Psoas muscle (tissue), 8 donors: Measurements from ENCODE around the gene PTPRR. TPM values are rescaled to one million over a fixed set of nuclear protein-coding genes. Genes with fewer than 3 reads are reported as not detected.
A peak's percentile ranks its signal among the peaks of the same experiment; 100 is the strongest.

Experiments
- ATAC-seq, 4 donors: fragments of 200-7000 bp; cut with Tn5 transposase; one replicate each; pipeline ENCODE4 v1.9.1; 2020; ENCODE audit warnings: moderate library complexity in 3 of 4, mild to moderate bottlenecking in 2 of 4
- DNase-seq, 2 donors: peaks; one replicate each; pipeline ENCODE4 v3.0.0-alpha.2; 2020
- H3K27ac ChIP-seq: fragments of 200-600 bp; one replicate; pipeline ENCODE4 v1.8.0; 2022
- H3K27me3 ChIP-seq, 3 donors: fragments of 200-600 bp in 1 of 3; one replicate each; pipeline versions ENCODE4 v1.6.1 to v1.8.0; 2013 to 2022; ENCODE audit warnings: low read length in 2 of 3, mild to moderate bottlenecking in 2 of 3, moderate library complexity in 1 of 3; ENCODE audit not compliant: insufficient read depth in 3 of 3
- H3K36me3 ChIP-seq, 2 donors: fragments of 200-600 bp in 1 of 2; one replicate each; pipeline versions ENCODE4 v1.6.1 to v1.8.0; 2013 to 2022; ENCODE audit warnings: low read depth in 1 of 2, mild to moderate bottlenecking in 1 of 2, moderate library complexity in 1 of 2; ENCODE audit not compliant: insufficient read depth in 1 of 2
- H3K4me1 ChIP-seq: fragments of 200-600 bp; one replicate; pipeline ENCODE4 v1.8.0; 2022
- H3K4me3 ChIP-seq: fragments of 200-600 bp; one replicate; pipeline ENCODE4 v1.8.0; 2022; ENCODE audit warnings: mild to moderate bottlenecking
- H3K9me3 ChIP-seq: fragments of 200-600 bp; one replicate; pipeline ENCODE4 v1.8.0; 2022
- CTCF ChIP-seq: fragments of 200-600 bp; IDR thresholded peaks from one replicate; pipeline ENCODE4 v1.8.0; 2022; ENCODE audit warnings: antibody characterized with exemption
- WGBS, 3 donors: extraction: QIAGEN DNeasy Blood & Tissue Kit; methylation state at CpG; one replicate each; pipeline versions ENCODE4 v1.1.6 to v1.1.7; 2013; 5-methylcytosine and 5-hydroxymethylcytosine counted together
- intact Hi-C, 2 donors: fragments of 100-400 bp; cut with DNase I; formaldehyde crosslinking; loops; one replicate each; pipeline versions ENCODE4 v1.11.0 to v1.14.2; 2022
- polyA plus RNA-seq, 3 donors: library from polyadenylated mRNA; stranded (reverse); fragments of 200-250 nt; gene quantifications; one replicate each; pipeline ENCODE4 v1.2.3, GENCODE V29; 2013
- total RNA-seq, 4 donors: library from RNA; stranded (reverse); fragmentation: NEBNext Ultra II Directional in 2 of 4; extraction: Animal tissue kit (Norgen Biotek cat#: 25700) in 2 of 4; gene quantifications; one replicate each; pipeline versions ENCODE4 v1.2.1 to v1.2.4, GENCODE V29; 2021 to 2023
- donor health status: healthy with polysubstance abuse.
- donor health status: DM: no; HTN: no; CAD: no; lungs with moderate emphysema.
- donor health status: Bipolar disorder and iron deficiency.
- donor health status: healthy.
- donor health status: DM: yes; HTN: yes; CAD: no.
- donor health status: DM: no; HTN: no; CAD: no.
- donor health status: DM: no; HTN: no; CAD: no.
- donor health status: DM: yes; HTN: yes; CAD: no.

Gene PTPRR
- total and polyA plus RNA-seq, 7 donors = 0.08 to 0.35 (median 0.24) TPM

- intact Hi-C loops = no loop called here
- ATAC-seq = no peak
- 22 to 27% (median 27%) methylated on average over 5 of the region's 5 CpGs for WGBS, 3 donors
- Histone ChIP-seq H3K36me3 (no peaks in the 10 kb centered on the region), H3K4me1 (no peaks in the 10 kb centered on the region), H3K27ac (no peak overlapping the region), H3K27me3 (peaks cover 0 to 7% (median 0%) of the 10 kb centered on the region in 3 donors), H3K4me3 (no peak overlapping the region), H3K9me3 (no peaks in the 10 kb centered on the region)
- no peak for TF ChIP-seq CTCF
- no peak for DNase-seq
These were observed 305.2 kb downstream of the PTPRR start for GRCh38 chr12:70615174-70615866.

GRCh38 chr12:70609739-70610491, 310.6 kb downstream of the PTPRR start:
- DNase-seq (peak; percentile 58 to 66), ATAC-seq (peak; percentile 28 to 72 (median 60))
- intact Hi-C loops = no loop called here
- Histone ChIP-seq H3K4me3 (peak overlapping the region; percentile 59), H3K9me3 (no peaks in the 10 kb centered on the region), H3K27me3 (peaks cover 0 to 26% (median 0%) of the 10 kb centered on the region in 3 donors), H3K4me1 (no peaks in the 10 kb centered on the region), H3K27ac (no peak overlapping the region), H3K36me3 (no peaks in the 10 kb centered on the region)
- no peak for TF ChIP-seq CTCF
- 1% methylated on average over 41 to 63 of the region's 63 CpGs for WGBS, 3 donors

- intact Hi-C loops = no loop called here
- H3K4me3 ChIP-seq = peak overlapping the region; percentile 59
- no peak for TF ChIP-seq CTCF
- H3K9me3 ChIP-seq = no peaks in the 10 kb centered on the region
- no peak for DNase-seq
- peaks cover 0 to 26% (median 0%) of the 10 kb centered on the region in 3 donors for H3K27me3 ChIP-seq
- no peaks in the 10 kb centered on the region for H3K36me3 ChIP-seq
- H3K4me1 ChIP-seq = no peaks in the 10 kb centered on the region
- no peak for ATAC-seq
- 71 to 86% (median 77%) methylated on average over 2 of the region's 2 CpGs for WGBS, 3 donors
- H3K27ac ChIP-seq = no peak overlapping the region
These were observed 311.3 kb downstream of the PTPRR start for GRCh38 chr12:70609203-70609602.

GRCh38 chr12:70608184-70608583, 312.4 kb downstream of the PTPRR start:
- intact Hi-C loops = no loop called here
- no peak for TF ChIP-seq CTCF
- Histone ChIP-seq H3K27ac (no peak overlapping the region), H3K4me3 (peak overlapping the region; percentile 59), H3K27me3 (peaks cover 0 to 26% (median 0%) of the 10 kb centered on the region in 3 donors), H3K4me1 (no peaks in the 10 kb centered on the region), H3K9me3 (no peaks in the 10 kb centered on the region), H3K36me3 (no peaks in the 10 kb centered on the region)
- 78 to 83% (median 81%) methylated on average over 1 of the region's 1 CpG for WGBS, 3 donors
- no peak for ATAC-seq
- no peak for DNase-seq
